Thyroid gland (tissue), 4 donors: ENCODE data around the gene KCNQ1OT1. TPM values are rescaled to one million over a fixed set of nuclear protein-coding genes. Genes with fewer than 3 reads are reported as not detected.

Experiments
- DNase-seq, 2 donors: peaks; one replicate each; pipeline ENCODE4 v3.0.0-alpha.2; 2019
- H3K27ac ChIP-seq, 3 donors: fragments of 200-600 bp; sonication (generic); 1 replicate in 2 of 3; 2 replicates in 1 of 3; pipeline ENCODE4 v1.5.1; 2016 to 2019; ENCODE audit warnings: mild to moderate bottlenecking in 1 of 3, moderate library complexity in 1 of 3
- H3K27me3 ChIP-seq: fragments of 200-600 bp; sonication (generic); one replicate; pipeline ENCODE4 v1.5.1; 2019
- H3K36me3 ChIP-seq, 2 donors: fragments of 200-600 bp; sonication (generic); one replicate each; pipeline ENCODE4 v1.5.1; 2016 to 2019
- H3K4me1 ChIP-seq, 2 donors: fragments of 200-600 bp; sonication (generic); one replicate each; pipeline ENCODE4 v1.5.1; 2017 to 2019
- H3K4me3 ChIP-seq, 3 donors: fragments of 200-600 bp; sonication (generic); replicated peaks in 1 of 3; 1 replicate in 2 of 3; 2 replicates in 1 of 3; pipeline ENCODE4 v1.5.1; 2016; ENCODE audit warnings: mild to moderate bottlenecking in 1 of 3
- H3K9me3 ChIP-seq: fragments of 200-600 bp; sonication (generic); one replicate; pipeline ENCODE4 v1.5.1; 2017
- CTCF ChIP-seq, 6 experiments: fragments of 200-600 bp in 3 of 6; fragments of 450-650 bp in 3 of 6; sonication (generic) in 3 of 6; IDR thresholded peaks; one replicate each; pipeline ENCODE4 v1.5.1; 2016 to 2019; ENCODE audit warnings: antibody characterized with exemption in 6 of 6, mild to moderate bottlenecking in 2 of 6, inconsistent platforms in 1 of 6, moderate library complexity in 1 of 6
- POLR2A ChIP-seq, 2 donors: fragments of 450-650 bp; IDR thresholded peaks; one replicate each; pipeline ENCODE4 v1.6.1; 2017; ENCODE audit warnings: antibody characterized with exemption in 2 of 2, mild to moderate bottlenecking in 2 of 2, moderate library complexity in 1 of 2
- WGBS, 2 donors: methylation state at CpG; one replicate each; pipeline ENCODE4 v1.1.5; 2017; 5-methylcytosine and 5-hydroxymethylcytosine counted together
- intact Hi-C: fragments of 100-400 bp; cut with DNase I; formaldehyde crosslinking; loops from one replicate; pipeline ENCODE4 v1.15.1; 2023
- total RNA-seq, 4 donors: library from RNA; depleted of rRNA; stranded (reverse); fragments of >200 nt; gene quantifications; one replicate each; pipeline ENCODE4 v1.2.3, GENCODE V29; 2016

Gene KCNQ1OT1
- total RNA-seq, 4 donors from 2014 or later: 2.0 to 4.1 (median 3.2) TPM

GRCh38 chr11:2707736-2708135 lies 7.9 kb upstream of the KCNQ1OT1 start:
- WGBS, 2 donors: 84 to 92% methylated on average over 5 to 6 of the region's 7 CpGs
- H3K27ac ChIP-seq: no peak overlapping the region
- peaks cover 15 to 23% of the 10 kb centered on the region in 2 donors for H3K4me1 ChIP-seq
- no peaks in the 10 kb centered on the region for H3K36me3 ChIP-seq
- no peak overlapping the region for H3K4me3 ChIP-seq
- intact Hi-C loops: loop anchor here (10.0 kb wide), 1 partner anchor 177 kb away; the partner anchor contains the start of gene CDKN1C
- no peaks in the 10 kb centered on the region for H3K9me3 ChIP-seq
- TF ChIP-seq CTCF (IDR thresholded peaks at IDR 0.05) (no peak), POLR2A (IDR thresholded peaks at IDR 0.05) (no peak)
- H3K27me3 ChIP-seq: no peaks in the 10 kb centered on the region
- no peak for DNase-seq

GRCh38 chr11:2706321-2706720 lies 6.5 kb upstream of the KCNQ1OT1 start:
- no peak for DNase-seq
- H3K9me3 ChIP-seq: no peaks in the 10 kb centered on the region
- intact Hi-C loops: loop anchor here (10.0 kb wide), 1 partner anchor 178 kb away; the partner anchor contains the start of gene CDKN1C
- no peaks in the 10 kb centered on the region for H3K36me3 ChIP-seq
- H3K4me1 ChIP-seq: peaks cover 17 to 23% of the 10 kb centered on the region in 2 donors
- no peak overlapping the region for H3K4me3 ChIP-seq
- no peak overlapping the region for H3K27ac ChIP-seq
- H3K27me3 ChIP-seq: no peaks in the 10 kb centered on the region
- TF ChIP-seq CTCF (IDR thresholded peaks at IDR 0.05): no peak
- no peak for TF ChIP-seq POLR2A (IDR thresholded peaks at IDR 0.05)
- 100% methylated on average over 1 of the region's 1 CpG; no CpG with 5 or more reads in 1 of the 2 donors for WGBS, 2 donors

- Histone ChIP-seq H3K4me1 (peaks cover 17 to 27% of the 10 kb centered on the region in 2 donors), H3K36me3 (no peaks in the 10 kb centered on the region), H3K27ac (no peak overlapping the region), H3K4me3 (no peak overlapping the region), H3K27me3 (no peaks in the 10 kb centered on the region), H3K9me3 (no peaks in the 10 kb centered on the region)
- intact Hi-C loops: loop anchor here (10.0 kb wide), 1 partner anchor 180 kb away; the partner anchor contains the start of gene CDKN1C
- TF ChIP-seq POLR2A (IDR thresholded peaks at IDR 0.05) (no peak), CTCF (IDR thresholded peaks at IDR 0.05) (no peak)
- no peak for DNase-seq
- WGBS, 2 donors: 90 to 93% methylated on average over 11 of the region's 14 CpGs
Measured at GRCh38 chr11:2704896-2705606, 5.3 kb upstream of the KCNQ1OT1 start.

- Histone ChIP-seq H3K27ac (no peak overlapping the region), H3K27me3 (no peaks in the 10 kb centered on the region), H3K4me1 (peaks cover 17 to 27% of the 10 kb centered on the region in 2 donors), H3K9me3 (no peaks in the 10 kb centered on the region), H3K4me3 (no peak overlapping the region), H3K36me3 (no peaks in the 10 kb centered on the region)
- WGBS, 2 donors: 93 to 97% methylated on average over 6 of the region's 6 CpGs
- intact Hi-C loops: loop anchor here (10.0 kb wide), 1 partner anchor 180 kb away; the partner anchor contains the start of gene CDKN1C
- no peak for TF ChIP-seq POLR2A (IDR thresholded peaks at IDR 0.05)
- TF ChIP-seq CTCF (IDR thresholded peaks at IDR 0.05): no peak
- no peak for DNase-seq
Measured at GRCh38 chr11:2704356-2704755, 4.6 kb upstream of the KCNQ1OT1 start.
